CD14-positive monocyte (primary cell): ENCODE results near the gene SLC6A6. TPM values are rescaled to one million over a fixed set of nuclear protein-coding genes. Genes with fewer than 3 reads are reported as not detected.

Experiments
- DNase-seq, 3 donors: peaks; one replicate each; pipeline ENCODE4 v3.0.0-alpha.2; 2011 to 2022
- H2AFZ ChIP-seq: 2 replicates; pipeline ENCODE4 v1.6.0; 2012; ENCODE audit warnings: mild to moderate bottlenecking, low read depth, low read length, inconsistent platforms; ENCODE audit not compliant: insufficient read depth, poor library complexity, severe bottlenecking
- H3K27ac ChIP-seq, 2 donors: 1 replicate in 1 of 2; 2 replicates in 1 of 2; pipeline ENCODE4 v1.5.1; 2012 to 2013; ENCODE audit warnings: low read length in 2 of 2, control low read depth in 1 of 2, inconsistent platforms in 1 of 2, low read depth in 1 of 2, mild to moderate bottlenecking in 1 of 2
- H3K27me3 ChIP-seq, 2 donors: one replicate each; pipeline versions ENCODE4 v1.6.0 to v1.6.1; 2011 to 2013; ENCODE audit warnings: low read length in 2 of 2; ENCODE audit not compliant: control insufficient read depth in 2 of 2, insufficient read depth in 2 of 2
- H3K36me3 ChIP-seq, 2 donors: replicated peaks in 1 of 2; 1 replicate in 1 of 2; 2 replicates in 1 of 2; pipeline versions ENCODE4 v1.5.1 to v1.6.1; 2012 to 2013; ENCODE audit warnings: low read length in 2 of 2, control low read depth in 1 of 2, inconsistent platforms in 1 of 2, mild to moderate bottlenecking in 1 of 2; ENCODE audit not compliant: insufficient read depth in 2 of 2, control insufficient read depth in 1 of 2
- H3K4me1 ChIP-seq, 2 donors: 1 replicate in 1 of 2; 2 replicates in 1 of 2; pipeline versions ENCODE4 v1.5.1 to v1.6.1; 2012 to 2013; ENCODE audit warnings: low read length in 2 of 2, control low read depth in 1 of 2, inconsistent platforms in 1 of 2, mild to moderate bottlenecking in 1 of 2, moderate library complexity in 1 of 2; ENCODE audit not compliant: insufficient read depth in 2 of 2, control insufficient read depth in 1 of 2
- H3K4me2 ChIP-seq: replicated peaks from 2 replicates; pipeline ENCODE3; 2012; ENCODE audit warnings: low read length, moderate library complexity, mild to moderate bottlenecking; ENCODE audit not compliant: poor library complexity, severe bottlenecking; ENCODE audit errors: extremely low read depth
- H3K4me3 ChIP-seq, 3 experiments: fragments of 200-600 bp in 1 of 3; sonication (generic) in 1 of 3; replicated peaks in 1 of 3; 1 replicate in 2 of 3; 2 replicates in 1 of 3; pipeline ENCODE4 v1.5.1; 2011 to 2013; ENCODE audit warnings: low read length in 3 of 3, mild to moderate bottlenecking in 3 of 3, control low read depth in 2 of 3, low read depth in 2 of 3, inconsistent platforms in 1 of 3, moderate library complexity in 1 of 3
- H3K79me2 ChIP-seq: 2 replicates; pipeline ENCODE4 v1.6.0; 2012; ENCODE audit warnings: mild to moderate bottlenecking, control low read depth, inconsistent platforms, low read length, moderate library complexity; ENCODE audit not compliant: insufficient read depth
- H3K9ac ChIP-seq: 2 replicates; pipeline ENCODE4 v1.6.0; 2017; ENCODE audit warnings: low read length, mild to moderate bottlenecking; ENCODE audit not compliant: insufficient read depth, poor library complexity, severe bottlenecking
- H3K9me3 ChIP-seq, 2 donors: replicated peaks in 1 of 2; 1 replicate in 1 of 2; 2 replicates in 1 of 2; pipeline versions ENCODE4 v1.5.1 to v1.6.1; 2012 to 2013; ENCODE audit warnings: low read length in 2 of 2, control low read depth in 1 of 2; ENCODE audit not compliant: control insufficient read depth in 1 of 2, insufficient read depth in 1 of 2
- H4K20me1 ChIP-seq: 2 replicates; pipeline ENCODE4 v1.6.0; 2012; ENCODE audit warnings: mild to moderate bottlenecking, low read length, control low read depth, moderate library complexity; ENCODE audit not compliant: insufficient read depth
- H3K27ac Mint-ChIP-seq, 7 donors: one replicate each; pipeline ENCODE4 v1.8.0; 2020; ENCODE audit warnings: mild to moderate bottlenecking in 7 of 7, mixed read lengths in 7 of 7, moderate library complexity in 6 of 7, inconsistent platforms in 2 of 7
- H3K27me3 Mint-ChIP-seq, 3 donors: one replicate each; pipeline ENCODE4 v1.8.0; 2021 to 2022; ENCODE audit warnings: low read depth in 3 of 3, mild to moderate bottlenecking in 3 of 3, mixed read lengths in 3 of 3, moderate library complexity in 3 of 3, inconsistent platforms in 1 of 3
- H3K36me3 Mint-ChIP-seq, 2 donors: one replicate each; pipeline ENCODE4 v1.8.0; 2020; ENCODE audit warnings: mixed read lengths in 2 of 2, inconsistent platforms in 1 of 2, mild to moderate bottlenecking in 1 of 2
- H3K4me1 Mint-ChIP-seq: one replicate; pipeline ENCODE4 v1.8.0; 2020; ENCODE audit warnings: mild to moderate bottlenecking, mixed read lengths
- H3K4me3 Mint-ChIP-seq, 2 donors: one replicate each; pipeline ENCODE4 v1.8.0; 2020; ENCODE audit warnings: mild to moderate bottlenecking in 2 of 2, mixed read lengths in 2 of 2, moderate library complexity in 1 of 2
- H3K9me3 Mint-ChIP-seq, 7 donors: one replicate each; pipeline ENCODE4 v1.8.0; 2020 to 2022; ENCODE audit warnings: mixed read lengths in 7 of 7, mild to moderate bottlenecking in 6 of 7, moderate library complexity in 6 of 7, inconsistent platforms in 2 of 7
- CTCF ChIP-seq: fragments of 200-600 bp; IDR thresholded peaks from one replicate; pipeline ENCODE4 v1.8.0; 2022; ENCODE audit warnings: antibody characterized with exemption, mild to moderate bottlenecking
- WGBS: methylation state at CpG from one replicate; pipeline ENCODE4 v1.1.5; 2013; ENCODE audit warnings: missing lambda C conversion rate; ENCODE audit not compliant: insufficient coverage; 5-methylcytosine and 5-hydroxymethylcytosine counted together
- intact Hi-C, 2 donors: fragments of 100-400 bp; cut with micrococcal nuclease; formaldehyde crosslinking; loops; one replicate each; pipeline versions ENCODE4 v1.15.0 to v1.15.1; 2023
- polyA plus RNA-seq, 3 donors: library from polyadenylated mRNA; depleted of rRNA in 1 of 3; unstranded in 2 of 3; stranded (reverse) in 1 of 3; fragments of 300-500 nt in 2 of 3; fragments of >200 nt in 1 of 3; fragmentation: Illumina TruSeq in 2 of 3; gene quantifications; 1 replicate in 2 of 3; 2 replicates in 1 of 3; pipeline ENCODE4 v1.2.3, GENCODE V29; 2012 to 2021

Gene SLC6A6
- polyA plus RNA-seq, 3 donors = 18.4 to 136 (median 24.5) TPM

GRCh38 chr3:14404186-14404585, 1.8 kb downstream of the SLC6A6 start:
- WGBS = 33% methylated on average over 2 of the region's 3 CpGs
- Histone ChIP-seq H3K9ac (peak overlapping the region; percentile 99), H4K20me1 (peaks cover 63% of the 10 kb centered on the region), H3K4me1 (peaks cover 49 to 74% of the 10 kb centered on the region in 2 donors), H2AFZ (no peak overlapping the region), H3K27ac (peak overlapping the region; percentile 75 to 98), H3K9me3 (no peaks in the 10 kb centered on the region), H3K4me2 (peak overlapping the region; percentile 79), H3K79me2 (peaks cover 67% of the 10 kb centered on the region), H3K4me3 (peak overlapping the region; percentile 72 to 100 (median 84)), H3K36me3 (peaks cover 8 to 25% of the 10 kb centered on the region in 2 donors), H3K27me3 (no peaks in the 10 kb centered on the region)
- Mint-ChIP-seq H3K4me1 (peaks cover 68% of the 10 kb centered on the region), H3K27me3 (peaks cover 7 to 14% (median 12%) of the 10 kb centered on the region in 3 donors), H3K9me3 (peaks cover 0 to 2% (median 0%) of the 10 kb centered on the region in 7 donors), H3K4me3 (peak overlapping the region; percentile 99), H3K36me3 (peaks cover 37 to 39% of the 10 kb centered on the region in 2 donors), H3K27ac (peak overlapping the region; percentile 96 to 99 (median 98))
- DNase-seq = no peak
- intact Hi-C loops = loop anchor here (5.0 kb wide), 1 partner anchor 38 kb away; no protein-coding TSS in a partner anchor
- no peak for TF ChIP-seq CTCF

- H3K4me1 Mint-ChIP-seq = peaks cover 71% of the 10 kb centered on the region
These were observed 2.4 kb downstream of the SLC6A6 start for GRCh38 chr3:14404631-14405359.

More at GRCh38 chr3:14404631-14405359, 2.4 kb downstream of the SLC6A6 start:
- Histone ChIP-seq H4K20me1 (peaks cover 70% of the 10 kb centered on the region), H3K4me3 (peak overlapping the region; percentile 72 to 100 (median 84)), H3K27ac (peak overlapping the region; percentile 75 to 98), H3K4me1 (peaks cover 53 to 74% of the 10 kb centered on the region in 2 donors), H2AFZ (no peak overlapping the region), H3K9me3 (no peaks in the 10 kb centered on the region), H3K36me3 (peaks cover 8 to 25% of the 10 kb centered on the region in 2 donors), H3K27me3 (no peaks in the 10 kb centered on the region), H3K4me2 (peak overlapping the region; percentile 79), H3K9ac (peak overlapping the region; percentile 99), H3K79me2 (peaks cover 74% of the 10 kb centered on the region)
- TF ChIP-seq CTCF = no peak
- intact Hi-C loops = loop anchor here (5.0 kb wide), 1 partner anchor 38 kb away; no protein-coding TSS in a partner anchor
- peak in 1 of 3 donors; percentile 5 for DNase-seq
- Mint-ChIP-seq H3K27ac (peak overlapping the region in 6 of 7 donors; percentile 45 to 99 (median 98)), H3K27me3 (peaks cover 7 to 14% (median 12%) of the 10 kb centered on the region in 3 donors), H3K4me3 (peak overlapping the region; percentile 99), H3K36me3 (peaks cover 43 to 44% of the 10 kb centered on the region in 2 donors), H3K9me3 (peaks cover 0 to 2% (median 0%) of the 10 kb centered on the region in 7 donors)
- 84% methylated on average over 7 of the region's 11 CpGs for WGBS
